Activated naive CD8-positive, alpha-beta T cell treated with anti-CD3 and anti-CD28 coated beads, Interleukin-2, amount 50 U/mL, for 24 hours (primary cell): Measurements from ENCODE around the gene SP100.
A peak's percentile ranks its signal among the peaks of the same experiment; 100 is the strongest.

Experiments
- ATAC-seq: fragments of 150-1000 bp; cut with Tn5 transposase; one replicate; pipeline ENCODE4 v1.10.0; 2021
- DNase-seq: peaks from one replicate; pipeline ENCODE4 v3.0.0; 2021
- H3K27ac Mint-ChIP-seq: one replicate; pipeline ENCODE4 v1.8.0; 2021; ENCODE audit warnings: mild to moderate bottlenecking, mixed read lengths
- H3K27me3 Mint-ChIP-seq: one replicate; pipeline ENCODE4 v1.8.0; 2021; ENCODE audit warnings: mixed read lengths
- H3K36me3 Mint-ChIP-seq: one replicate; pipeline ENCODE4 v1.8.0; 2021; ENCODE audit warnings: low read depth, mixed read lengths
- H3K4me1 Mint-ChIP-seq: one replicate; pipeline ENCODE4 v1.8.0; 2021; ENCODE audit warnings: mixed read lengths
- H3K4me3 Mint-ChIP-seq: one replicate; pipeline ENCODE4 v1.8.0; 2021; ENCODE audit warnings: mild to moderate bottlenecking, moderate library complexity, mixed read lengths
- H3K9me3 Mint-ChIP-seq: one replicate; pipeline ENCODE4 v1.8.0; 2021; ENCODE audit warnings: mixed read lengths

The SP100 gene

DNA sequence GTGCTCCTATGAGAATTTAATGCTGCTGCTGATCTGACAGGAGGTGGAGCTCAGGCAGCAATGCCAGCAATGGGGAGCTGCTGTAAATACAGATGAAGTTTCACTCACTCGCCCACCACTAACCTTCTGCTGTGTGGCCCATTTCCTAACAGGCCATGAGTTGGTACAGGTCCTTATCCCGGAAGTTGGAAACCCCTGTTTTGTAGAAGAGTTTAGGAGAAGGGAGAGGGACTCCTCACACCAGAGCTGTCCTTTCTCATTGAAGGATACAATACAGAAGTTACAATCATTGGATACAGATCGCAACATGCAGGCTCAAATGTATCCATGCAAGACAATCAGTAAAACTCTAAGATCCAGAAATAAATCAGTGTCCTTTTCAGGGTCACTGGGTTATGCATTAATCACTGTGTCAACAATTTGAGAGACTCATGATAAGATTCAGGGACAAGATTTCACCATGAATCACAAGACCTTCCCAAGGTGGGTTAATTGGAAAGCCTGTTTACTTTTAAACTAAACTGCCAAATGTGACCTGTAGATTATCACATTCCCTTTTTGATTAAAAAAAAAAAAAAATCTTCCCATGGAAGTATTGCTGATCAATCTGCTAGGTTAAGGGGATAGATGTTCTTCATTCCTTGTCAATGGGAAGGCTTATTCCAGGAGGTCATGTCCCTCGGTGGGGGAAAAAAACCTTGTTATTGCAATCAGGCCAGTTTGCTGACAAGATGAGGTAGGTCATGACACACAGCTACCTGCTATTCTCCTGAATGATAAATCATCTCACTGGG lies 97.2 kb downstream of the SP100 start:
- no peak for DNase-seq
- no peak overlapping the region for H3K27ac Mint-ChIP-seq
- H3K4me3 Mint-ChIP-seq, result no peak overlapping the region
- H3K9me3 Mint-ChIP-seq, result no peaks in the 10 kb centered on the region
- H3K27me3 Mint-ChIP-seq, result no peaks in the 10 kb centered on the region
- H3K36me3 Mint-ChIP-seq, result peaks cover 54% of the 10 kb centered on the region
- ATAC-seq, result no peak
- H3K4me1 Mint-ChIP-seq, result no peaks in the 10 kb centered on the region

DNA sequence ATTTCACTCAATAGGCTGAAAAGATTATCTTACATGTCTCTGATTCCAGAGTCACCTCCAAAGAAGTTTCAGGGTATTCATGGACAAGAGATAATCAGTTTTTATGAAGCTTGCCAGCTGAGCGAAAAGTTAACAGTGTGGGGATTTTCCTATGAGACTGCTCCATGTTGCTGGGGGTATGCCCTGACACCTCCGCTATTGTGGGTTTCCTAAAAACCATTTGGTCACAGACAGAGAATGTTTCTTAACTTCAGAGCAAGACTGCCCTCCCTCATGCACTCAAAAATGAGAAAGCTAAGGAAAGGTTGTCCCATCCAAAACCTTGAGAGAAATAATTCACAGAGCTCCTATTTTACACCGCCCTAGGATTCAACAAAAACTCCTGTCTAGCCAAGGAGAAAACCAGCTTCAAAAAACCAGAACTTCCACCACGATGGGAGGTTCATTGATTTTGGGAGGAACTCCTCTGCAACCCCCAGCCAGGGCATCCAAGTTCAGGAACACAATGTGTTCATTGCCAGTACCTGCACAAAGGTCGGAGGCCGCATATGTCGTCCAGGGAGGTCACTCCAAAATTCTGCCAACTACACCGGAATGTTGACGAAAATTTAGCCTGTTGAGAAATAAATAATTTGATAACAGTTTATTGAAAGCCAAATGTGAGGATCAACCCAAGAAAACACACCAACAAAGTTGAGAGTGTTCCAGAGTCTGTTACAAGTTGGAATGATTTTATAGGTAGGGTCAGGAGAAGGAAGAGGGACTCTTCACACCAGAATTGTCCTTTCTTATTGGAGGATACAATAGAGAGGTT lies 104.3 kb downstream of the SP100 start:
- peaks cover 2% of the 10 kb centered on the region for H3K4me1 Mint-ChIP-seq
- DNase-seq (no peak), ATAC-seq (no peak)
- no peaks in the 10 kb centered on the region for H3K27me3 Mint-ChIP-seq
- H3K27ac Mint-ChIP-seq, result no peak overlapping the region
- peaks cover 33% of the 10 kb centered on the region for H3K9me3 Mint-ChIP-seq
- H3K36me3 Mint-ChIP-seq, result peaks cover 55% of the 10 kb centered on the region
- H3K4me3 Mint-ChIP-seq, result no peak overlapping the region

DNA sequence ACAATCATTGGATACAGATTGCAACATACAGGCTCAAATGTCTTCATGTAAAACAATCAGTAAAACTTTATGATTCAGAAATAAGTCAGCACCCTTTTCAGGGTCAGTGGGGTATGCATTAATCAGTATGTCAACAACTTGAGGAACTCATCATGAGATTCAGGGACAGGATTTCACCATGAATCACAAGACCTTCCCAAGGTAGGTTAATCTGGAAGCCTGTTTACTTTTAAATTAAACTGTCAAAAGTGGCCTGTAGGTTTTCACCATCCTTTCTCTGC lies 104.8 kb downstream of the SP100 start:
- Mint-ChIP-seq H3K4me3 (no peak overlapping the region), H3K27ac (no peak overlapping the region), H3K27me3 (no peaks in the 10 kb centered on the region), H3K36me3 (peaks cover 56% of the 10 kb centered on the region), H3K4me1 (peaks cover 2% of the 10 kb centered on the region), H3K9me3 (peaks cover 33% of the 10 kb centered on the region)
- no peak for DNase-seq
- no peak for ATAC-seq

DNA sequence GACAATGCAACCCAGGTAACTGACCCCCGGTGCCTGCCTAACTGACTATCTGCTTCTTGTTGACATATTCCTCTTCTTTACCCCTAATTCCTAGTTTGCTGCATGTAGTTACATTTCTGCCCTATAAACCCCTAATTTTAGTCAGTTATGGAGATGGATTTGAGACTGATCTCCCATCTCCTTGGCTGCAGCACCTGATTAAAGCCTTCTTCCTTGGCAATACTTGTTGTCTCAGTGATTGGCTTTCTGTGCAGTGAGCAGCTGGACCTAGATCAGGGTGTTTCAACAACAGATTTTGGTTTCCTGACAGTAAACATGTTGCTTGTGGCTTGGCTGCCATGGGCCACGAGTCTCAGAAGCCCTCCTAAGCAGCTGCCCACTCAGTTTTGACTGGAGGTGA lies 105.4 kb downstream of the SP100 start:
- DNase-seq, result no peak
- H3K4me1 Mint-ChIP-seq, result peaks cover 6% of the 10 kb centered on the region
- H3K9me3 Mint-ChIP-seq, result peaks cover 33% of the 10 kb centered on the region
- H3K4me3 Mint-ChIP-seq, result no peak overlapping the region
- no peak for ATAC-seq
- peaks cover 53% of the 10 kb centered on the region for H3K36me3 Mint-ChIP-seq
- no peaks in the 10 kb centered on the region for H3K27me3 Mint-ChIP-seq
- no peak overlapping the region for H3K27ac Mint-ChIP-seq

DNA sequence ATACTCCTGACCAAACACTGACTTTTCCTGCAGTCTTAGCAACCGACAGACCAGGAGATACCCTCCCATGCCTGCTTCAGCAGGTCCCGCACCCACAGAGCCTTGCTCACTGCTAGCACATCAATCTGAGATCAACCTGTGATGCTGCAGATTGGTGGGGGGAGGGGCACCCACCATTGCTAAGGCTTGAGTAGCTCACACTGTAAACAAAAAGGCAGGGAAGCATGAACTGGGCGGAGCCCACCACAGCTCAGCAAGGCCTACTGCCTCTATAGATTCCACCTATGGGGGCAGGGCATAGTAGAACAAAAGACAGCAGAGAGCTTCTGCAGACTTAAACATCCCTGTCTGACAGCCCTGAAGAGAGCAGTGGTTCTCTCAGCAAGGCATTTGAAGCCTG lies 109.7 kb downstream of the SP100 start:
- Mint-ChIP-seq H3K27me3 (no peaks in the 10 kb centered on the region), H3K36me3 (peaks cover 39% of the 10 kb centered on the region), H3K9me3 (peaks cover 44% of the 10 kb centered on the region), H3K4me3 (no peak overlapping the region), H3K4me1 (peaks cover 15% of the 10 kb centered on the region), H3K27ac (no peak overlapping the region)
- ATAC-seq (no peak), DNase-seq (no peak)

DNA sequence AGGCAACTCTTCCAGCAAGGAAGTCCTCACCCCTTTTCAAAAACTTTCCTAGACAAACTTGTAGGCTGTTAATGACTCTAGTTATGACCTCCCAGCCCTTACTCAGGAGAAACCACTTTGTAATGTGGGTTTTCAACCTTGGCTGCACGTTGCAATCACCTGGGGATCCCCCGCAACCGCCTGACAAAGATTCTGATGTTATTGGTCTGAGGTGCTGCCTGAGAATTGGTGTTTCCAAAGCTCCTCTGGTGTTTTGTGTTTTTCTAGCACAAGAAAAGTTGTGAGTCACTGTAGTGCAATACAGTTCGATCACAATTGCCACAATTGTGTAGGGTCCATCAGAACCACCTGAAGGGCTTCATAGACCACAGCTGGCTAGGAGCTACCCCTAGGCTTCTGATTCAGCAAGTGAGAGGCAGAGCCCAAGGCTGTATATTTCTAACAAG lies 121.6 kb downstream of the SP100 start:
- Mint-ChIP-seq H3K4me1 (peaks cover 32% of the 10 kb centered on the region), H3K27me3 (no peaks in the 10 kb centered on the region), H3K36me3 (peaks cover 28% of the 10 kb centered on the region), H3K4me3 (no peak overlapping the region), H3K27ac (peak overlapping the region; percentile 15), H3K9me3 (no peaks in the 10 kb centered on the region)
- ATAC-seq (peak; percentile 86), DNase-seq (peak; percentile 43)

DNA sequence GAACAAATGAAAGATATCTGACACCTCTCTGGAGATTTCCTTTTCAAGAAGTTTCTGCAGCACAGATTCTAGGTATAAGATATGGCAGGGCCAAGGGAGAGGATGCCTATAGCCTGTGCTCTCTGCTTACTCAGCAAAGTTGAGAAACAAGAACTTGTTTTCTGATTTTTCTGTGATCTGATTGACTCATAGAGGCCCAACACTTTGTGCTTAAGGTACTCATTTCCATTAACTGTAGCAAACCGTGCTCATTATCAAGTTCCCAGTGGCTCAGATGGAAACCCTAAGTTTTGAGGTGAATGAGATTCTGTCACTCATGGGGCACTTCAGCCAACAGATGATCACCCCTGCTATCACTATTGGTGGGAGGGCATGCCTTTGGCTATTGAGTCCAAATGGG lies 124.3 kb downstream of the SP100 start:
- Mint-ChIP-seq H3K27ac (no peak overlapping the region), H3K4me1 (peaks cover 35% of the 10 kb centered on the region), H3K9me3 (peaks cover 23% of the 10 kb centered on the region), H3K27me3 (no peaks in the 10 kb centered on the region), H3K36me3 (peaks cover 52% of the 10 kb centered on the region), H3K4me3 (no peak overlapping the region)
- ATAC-seq (no peak), DNase-seq (no peak)

DNA sequence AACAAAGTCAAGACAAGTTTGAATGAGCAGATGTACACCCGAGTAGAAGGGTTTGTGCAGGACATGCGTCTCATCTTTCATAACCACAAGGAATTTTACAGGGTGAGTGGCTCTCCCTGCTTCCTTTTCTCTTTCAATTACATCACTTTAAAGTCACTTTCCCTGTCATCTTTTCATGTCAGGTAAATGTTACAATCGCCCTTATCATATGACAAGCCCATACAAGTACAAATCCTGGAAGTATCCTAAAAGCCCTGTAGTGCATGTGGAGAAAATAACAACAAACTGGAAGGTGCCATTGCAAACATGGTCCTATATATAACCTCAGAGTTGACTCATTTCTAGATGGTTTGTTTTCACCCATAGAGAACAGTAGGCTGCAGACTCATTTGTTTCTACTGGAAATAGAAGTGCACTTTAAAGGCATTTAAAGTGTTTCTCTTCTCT lies 126.0 kb downstream of the SP100 start:
- Mint-ChIP-seq H3K27me3 (no peaks in the 10 kb centered on the region), H3K27ac (no peak overlapping the region), H3K36me3 (peaks cover 49% of the 10 kb centered on the region), H3K9me3 (peaks cover 23% of the 10 kb centered on the region), H3K4me1 (peaks cover 27% of the 10 kb centered on the region), H3K4me3 (no peak overlapping the region)
- no peak for DNase-seq
- ATAC-seq, result peak; percentile 55

DNA sequence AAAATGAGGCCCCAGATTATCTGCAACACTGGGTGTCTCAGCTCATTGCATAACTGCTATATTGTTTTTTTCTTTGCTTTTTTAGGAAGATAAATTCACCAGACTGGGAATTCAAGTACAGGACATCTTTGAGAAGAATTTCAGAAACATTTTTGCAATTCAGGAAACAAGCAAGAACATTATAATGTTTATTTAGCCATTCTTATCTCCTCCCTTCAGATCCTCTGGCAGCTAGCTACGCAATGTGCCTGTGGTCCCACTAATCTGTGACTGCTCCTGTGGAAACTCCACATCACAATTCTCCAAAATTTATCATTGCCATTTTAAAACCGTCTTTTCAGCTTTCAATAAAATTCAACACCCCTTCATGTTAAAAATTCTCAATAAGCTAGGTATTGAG lies 126.8 kb downstream of the SP100 start:
- no peak for ATAC-seq
- peaks cover 23% of the 10 kb centered on the region for H3K9me3 Mint-ChIP-seq
- peaks cover 49% of the 10 kb centered on the region for H3K36me3 Mint-ChIP-seq
- H3K4me3 Mint-ChIP-seq, result no peak overlapping the region
- H3K27ac Mint-ChIP-seq, result no peak overlapping the region
- no peaks in the 10 kb centered on the region for H3K27me3 Mint-ChIP-seq
- H3K4me1 Mint-ChIP-seq, result peaks cover 19% of the 10 kb centered on the region
- DNase-seq, result no peak

DNA sequence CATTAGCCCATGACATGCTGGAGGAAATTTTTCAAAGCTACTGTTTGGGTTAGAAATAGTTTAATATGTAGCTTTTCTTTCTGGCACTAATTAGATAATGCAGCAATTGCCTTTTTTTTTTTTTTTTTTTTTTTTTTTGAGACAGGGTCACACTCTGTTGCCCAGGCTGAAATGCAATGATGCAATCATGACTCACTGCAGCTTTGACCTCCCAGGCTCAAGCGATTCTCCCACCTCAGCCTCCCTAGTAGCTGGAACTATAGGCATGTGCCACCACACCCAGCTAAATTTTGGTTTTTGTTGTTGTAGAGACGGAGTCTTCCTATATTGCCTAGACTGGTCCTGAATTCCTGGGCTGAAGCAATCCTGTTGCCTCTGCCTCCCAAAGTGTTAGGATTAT lies 136.2 kb downstream of the SP100 start:
- Mint-ChIP-seq H3K9me3 (peaks cover 11% of the 10 kb centered on the region), H3K27me3 (no peaks in the 10 kb centered on the region), H3K4me3 (no peak overlapping the region), H3K27ac (no peak overlapping the region), H3K36me3 (no peaks in the 10 kb centered on the region), H3K4me1 (peaks cover 10% of the 10 kb centered on the region)
- ATAC-seq (no peak), DNase-seq (no peak)

DNA sequence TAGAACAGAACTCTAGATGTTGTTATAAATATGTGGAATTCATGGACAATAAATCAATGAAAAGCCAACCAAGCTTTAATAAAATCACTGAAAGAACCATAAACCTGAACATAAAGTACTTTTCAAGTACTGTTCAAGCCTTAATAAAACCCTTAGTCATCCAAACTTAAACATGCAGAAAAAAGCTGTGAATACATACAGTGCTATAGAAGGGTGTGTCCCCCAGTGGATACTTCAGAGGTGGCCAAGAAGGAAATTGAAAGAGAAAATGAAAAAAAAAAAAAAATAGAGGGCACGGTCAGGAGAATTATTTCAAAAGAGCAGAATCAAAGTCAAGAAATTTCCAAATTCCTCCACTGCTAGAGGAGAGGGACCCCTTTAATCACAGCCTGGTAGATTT lies 141.1 kb downstream of the SP100 start:
- Mint-ChIP-seq H3K4me1 (peaks cover 10% of the 10 kb centered on the region), H3K9me3 (peaks cover 11% of the 10 kb centered on the region), H3K4me3 (no peak overlapping the region), H3K36me3 (no peaks in the 10 kb centered on the region), H3K27me3 (no peaks in the 10 kb centered on the region), H3K27ac (no peak overlapping the region)
- DNase-seq, result no peak
- no peak for ATAC-seq

DNA sequence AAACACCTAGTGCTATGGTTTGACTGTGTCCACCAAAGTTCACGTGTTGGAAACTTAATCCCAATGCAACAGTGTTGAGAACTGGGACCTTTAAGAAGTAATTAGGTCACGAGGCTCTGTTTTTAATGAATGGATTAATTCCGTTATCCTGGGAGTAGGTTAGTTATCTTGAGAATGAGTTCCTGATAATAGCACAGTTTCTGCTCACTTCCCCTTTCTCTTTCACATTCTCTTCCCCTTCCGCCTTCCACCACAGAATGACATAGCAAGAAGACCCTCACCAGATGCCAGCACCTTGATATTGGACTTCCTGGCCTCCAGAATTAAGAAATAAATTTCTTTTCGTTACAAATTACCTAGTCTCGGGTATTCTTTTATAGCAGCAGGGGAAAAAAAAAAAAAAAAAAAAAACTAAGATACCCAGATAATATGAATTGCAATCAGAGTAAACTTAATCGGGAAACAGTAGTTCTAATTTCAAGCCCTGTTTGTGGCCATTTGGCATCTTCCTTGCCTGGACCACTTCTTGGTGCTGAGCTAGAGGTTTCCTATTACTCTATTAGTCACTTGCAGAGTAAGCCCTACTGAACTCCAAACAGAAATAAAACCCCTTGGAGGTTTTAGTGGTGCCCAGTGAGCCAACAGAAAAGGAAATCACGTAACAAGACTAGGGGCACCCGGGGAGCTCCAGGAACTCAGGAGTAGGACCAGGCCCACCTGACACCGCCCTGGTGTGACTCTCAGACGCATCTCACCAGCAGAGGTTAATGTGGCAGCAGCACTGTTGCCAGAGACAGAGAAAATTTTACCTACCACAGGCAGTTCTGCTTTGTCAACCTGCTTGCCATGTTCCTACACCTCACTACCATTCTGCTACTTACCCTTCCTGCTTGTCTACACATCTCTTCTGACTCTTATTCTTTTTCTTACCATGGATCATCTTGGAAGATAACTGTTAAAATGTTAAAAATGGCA lies 149.1 kb downstream of the SP100 start:
- Mint-ChIP-seq H3K36me3 (peaks cover 4% of the 10 kb centered on the region), H3K4me3 (no peak overlapping the region), H3K9me3 (peaks cover under 1% of the 10 kb centered on the region), H3K27me3 (no peaks in the 10 kb centered on the region), H3K27ac (no peak overlapping the region), H3K4me1 (peaks cover 11% of the 10 kb centered on the region)
- peak; percentile 40 for ATAC-seq
- DNase-seq, result no peak

DNA sequence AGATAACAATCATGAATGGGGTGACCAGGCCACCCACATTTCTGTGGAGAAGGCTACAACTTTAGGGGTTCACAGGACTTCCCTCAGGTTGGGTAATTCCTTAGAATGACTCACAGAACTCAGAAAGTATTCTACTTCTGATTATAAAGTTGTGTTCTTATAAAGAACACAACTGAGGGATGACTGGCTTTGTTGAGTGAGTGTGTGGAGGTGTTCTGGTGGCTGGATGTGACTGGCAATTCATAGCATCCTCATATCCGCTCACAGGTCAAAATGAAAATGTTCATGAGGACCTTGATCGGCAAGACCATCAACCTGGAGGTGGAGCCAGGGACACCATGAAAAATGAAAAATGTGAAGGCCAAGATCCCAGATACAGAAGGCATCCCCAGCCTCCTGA lies 153.3 kb downstream of the SP100 start:
- H3K36me3 Mint-ChIP-seq, result peaks cover 9% of the 10 kb centered on the region
- peaks cover 9% of the 10 kb centered on the region for H3K4me1 Mint-ChIP-seq
- no peak overlapping the region for H3K4me3 Mint-ChIP-seq
- peak; percentile 54 for ATAC-seq
- DNase-seq, result no peak
- H3K9me3 Mint-ChIP-seq, result peaks cover 24% of the 10 kb centered on the region
- H3K27me3 Mint-ChIP-seq, result no peaks in the 10 kb centered on the region
- no peak overlapping the region for H3K27ac Mint-ChIP-seq

DNA sequence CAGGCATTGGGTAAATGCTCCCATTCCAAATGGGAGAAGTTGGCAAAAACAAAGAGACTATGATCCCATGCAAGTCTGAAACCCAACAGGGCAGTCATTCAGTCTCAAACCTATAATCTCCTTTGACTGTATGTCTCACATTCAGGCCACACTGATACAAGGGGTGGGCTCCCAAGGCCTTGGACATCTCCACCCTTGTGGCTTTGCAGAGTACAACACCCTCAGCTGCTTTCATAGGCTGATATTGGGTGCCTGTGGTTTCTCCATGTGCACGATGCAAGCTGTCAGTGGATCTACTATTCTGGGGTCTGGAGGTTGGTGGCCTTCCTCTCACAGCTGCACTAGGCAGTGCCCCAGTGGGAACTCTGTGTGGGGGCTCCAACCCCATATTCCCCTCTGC lies 155.0 kb downstream of the SP100 start:
- peaks cover 13% of the 10 kb centered on the region for H3K36me3 Mint-ChIP-seq
- DNase-seq (no peak), ATAC-seq (no peak)
- peaks cover 33% of the 10 kb centered on the region for H3K9me3 Mint-ChIP-seq
- H3K4me3 Mint-ChIP-seq, result no peak overlapping the region
- H3K27me3 Mint-ChIP-seq, result no peaks in the 10 kb centered on the region
- H3K4me1 Mint-ChIP-seq, result peaks cover 9% of the 10 kb centered on the region
- H3K27ac Mint-ChIP-seq, result no peak overlapping the region
